GM18517 (cell line): ENCODE results near the gene PLEKHG4.

Experiments used
- ATAC-seq: cut with Tn5 transposase; IDR thresholded peaks from one replicate; pipeline ENCODE4 v1.9.1; 2021; ENCODE audit warnings: mild to moderate bottlenecking, moderate library complexity; ENCODE audit not compliant: unreplicated experiment

Gene PLEKHG4

DNA sequence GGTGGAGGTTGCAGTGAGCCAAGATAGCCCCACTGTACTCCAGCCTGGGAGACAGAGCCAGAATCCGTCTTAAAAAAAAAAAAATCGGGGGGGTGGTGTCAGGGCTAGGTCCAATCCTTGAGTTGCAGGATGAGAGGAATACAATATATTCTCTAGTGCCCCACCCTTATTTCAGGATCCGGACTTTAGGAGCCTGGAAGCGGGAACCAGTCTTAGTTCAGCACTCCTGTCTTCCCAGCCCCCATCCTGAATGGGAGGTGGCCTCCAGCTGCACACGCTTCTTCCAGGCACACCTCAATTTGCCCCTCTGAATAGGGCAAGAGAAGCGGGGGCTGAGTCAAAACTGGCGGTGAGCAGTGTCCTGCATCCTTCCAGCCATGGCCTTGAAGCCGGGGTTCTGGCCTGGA lies 33.7 kb upstream of the PLEKHG4 start:
- ATAC-seq: no peak

GRCh38 chr16:67246081-67246755 lies 33.1 kb upstream of the PLEKHG4 start:
- ATAC-seq: peak; percentile 22

DNA sequence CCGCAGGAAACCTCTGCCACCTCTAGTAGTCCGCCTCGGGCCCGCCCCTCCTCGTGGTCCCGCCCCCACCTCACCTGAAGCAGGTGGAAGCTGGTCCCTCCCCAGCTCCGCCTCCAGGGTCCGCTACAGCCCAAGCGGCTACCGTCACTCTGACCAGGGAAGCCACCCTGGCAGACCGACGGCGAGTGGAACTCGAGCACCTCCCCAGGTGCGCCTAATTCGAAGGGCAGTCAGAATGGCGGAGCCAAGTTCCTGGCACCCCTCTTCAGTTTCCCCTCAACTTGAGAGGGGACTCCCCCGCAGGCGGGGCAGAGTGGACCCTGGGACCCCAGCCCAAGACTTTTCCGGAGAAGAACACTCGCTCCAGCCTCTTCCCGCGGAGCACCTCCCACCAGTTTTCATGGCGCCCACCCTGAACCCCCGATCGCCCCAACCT lies 32.6 kb upstream of the PLEKHG4 start:
- peak; percentile 17 for ATAC-seq

DNA sequence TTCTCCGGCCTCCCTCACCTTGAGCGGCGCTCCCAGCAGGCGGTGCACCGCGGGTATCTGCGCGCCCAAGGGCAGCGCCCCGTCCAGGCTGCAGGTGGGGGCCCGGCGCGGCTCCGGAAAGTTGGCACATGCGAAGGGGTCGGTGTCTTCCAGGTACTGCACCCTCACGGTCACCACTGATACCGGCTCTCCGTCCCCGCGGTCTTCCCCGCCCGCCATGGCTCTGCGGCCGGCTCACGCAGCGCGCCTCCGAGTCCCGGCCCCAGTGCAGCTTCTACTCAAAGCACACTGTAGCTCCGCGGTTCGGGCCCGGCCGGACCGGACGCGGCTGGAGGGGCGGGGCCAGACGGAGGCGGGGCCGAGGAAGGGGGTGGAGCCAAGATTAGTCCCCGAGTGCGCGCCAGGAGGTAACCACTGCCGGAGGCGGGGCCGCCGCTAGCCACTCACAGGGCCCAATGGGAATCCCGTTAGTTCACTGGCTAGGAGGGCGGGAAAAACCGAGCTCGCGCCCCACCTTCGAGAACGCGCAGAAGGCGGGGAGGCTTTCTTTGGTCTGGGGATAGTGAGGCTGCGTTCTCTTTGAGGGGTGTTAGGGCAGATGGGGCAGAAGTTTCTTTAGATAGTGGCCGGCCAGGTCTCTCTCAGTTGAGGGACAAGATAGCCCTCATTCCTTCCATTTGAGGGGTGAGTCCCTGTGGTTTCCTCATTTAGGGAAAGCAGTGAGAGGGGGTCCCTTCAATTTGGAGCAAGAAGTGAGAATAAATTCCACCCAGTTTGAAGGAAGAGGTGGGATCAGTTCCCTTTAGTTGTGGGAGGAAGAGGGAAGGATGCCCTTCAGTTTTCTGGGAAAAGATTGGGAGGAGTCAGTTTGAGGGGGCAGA lies 31.9 kb upstream of the PLEKHG4 start, which contains the start of gene FHOD1:
Gene FHOD1, minus strand, starts transcription at position 290 of the 881 bp plus-strand sequence. Its CDS starts 71 bp downstream, at position 219.
- peak; percentile 48 for ATAC-seq

GRCh38 chr16:67248073-67248400 lies 31.3 kb upstream of the PLEKHG4 start:
- ATAC-seq: no peak

- ATAC-seq: no peak
Measured at GRCh38 chr16:67248401-67249177, 30.7 kb upstream of the PLEKHG4 start, which contains the start of gene SLC9A5. TSS of gene SLC9A5 (plus strand) at chr16:67248979. CDS start at chr16:67249015, 36 bp downstream.

DNA sequence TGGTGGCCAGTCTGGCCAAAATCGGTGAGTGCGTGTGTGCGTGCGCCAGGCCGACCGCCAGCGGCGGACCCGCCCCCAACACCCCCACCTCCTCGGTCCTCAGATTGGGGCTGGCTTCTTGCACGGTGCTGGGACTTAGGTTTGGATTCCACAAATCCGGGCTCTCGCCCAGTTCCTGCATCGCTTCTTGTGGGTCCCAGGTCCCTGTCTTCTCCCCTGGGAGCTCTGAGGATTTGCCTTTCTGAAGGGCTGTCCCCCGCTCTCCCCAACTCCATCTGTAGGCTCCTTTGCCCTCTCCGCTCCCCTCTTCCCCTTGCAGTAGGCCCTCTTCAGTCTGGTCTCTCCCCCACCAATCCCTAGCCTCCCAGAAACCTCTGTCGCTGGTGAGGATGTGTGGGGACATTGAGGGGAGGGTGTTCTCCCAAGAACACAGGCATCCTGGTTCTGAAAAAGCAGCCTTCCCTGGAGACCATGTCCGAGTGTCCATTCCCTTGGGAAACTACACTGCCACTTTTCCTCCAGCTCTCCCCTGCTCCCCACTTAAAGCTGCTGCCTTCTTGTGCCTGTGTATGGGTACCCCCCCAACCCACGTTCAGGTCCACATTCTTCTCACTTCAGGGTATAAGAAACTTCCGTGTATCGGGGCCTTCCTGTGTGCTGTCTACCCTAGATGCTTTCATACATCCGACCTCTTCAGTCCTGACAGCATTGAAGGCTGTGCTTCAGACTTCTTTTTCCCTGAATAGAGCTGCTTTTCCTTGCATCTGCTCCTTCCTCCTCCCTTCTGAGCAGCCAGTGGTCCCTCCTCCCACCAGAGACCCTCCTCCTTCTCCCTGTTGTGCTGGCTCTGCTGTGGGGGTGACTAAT lies 29.9 kb upstream of the PLEKHG4 start:
- no peak for ATAC-seq

- no peak for ATAC-seq
Measured at GRCh38 chr16:67250045-67250327, 29.3 kb upstream of the PLEKHG4 start.

DNA sequence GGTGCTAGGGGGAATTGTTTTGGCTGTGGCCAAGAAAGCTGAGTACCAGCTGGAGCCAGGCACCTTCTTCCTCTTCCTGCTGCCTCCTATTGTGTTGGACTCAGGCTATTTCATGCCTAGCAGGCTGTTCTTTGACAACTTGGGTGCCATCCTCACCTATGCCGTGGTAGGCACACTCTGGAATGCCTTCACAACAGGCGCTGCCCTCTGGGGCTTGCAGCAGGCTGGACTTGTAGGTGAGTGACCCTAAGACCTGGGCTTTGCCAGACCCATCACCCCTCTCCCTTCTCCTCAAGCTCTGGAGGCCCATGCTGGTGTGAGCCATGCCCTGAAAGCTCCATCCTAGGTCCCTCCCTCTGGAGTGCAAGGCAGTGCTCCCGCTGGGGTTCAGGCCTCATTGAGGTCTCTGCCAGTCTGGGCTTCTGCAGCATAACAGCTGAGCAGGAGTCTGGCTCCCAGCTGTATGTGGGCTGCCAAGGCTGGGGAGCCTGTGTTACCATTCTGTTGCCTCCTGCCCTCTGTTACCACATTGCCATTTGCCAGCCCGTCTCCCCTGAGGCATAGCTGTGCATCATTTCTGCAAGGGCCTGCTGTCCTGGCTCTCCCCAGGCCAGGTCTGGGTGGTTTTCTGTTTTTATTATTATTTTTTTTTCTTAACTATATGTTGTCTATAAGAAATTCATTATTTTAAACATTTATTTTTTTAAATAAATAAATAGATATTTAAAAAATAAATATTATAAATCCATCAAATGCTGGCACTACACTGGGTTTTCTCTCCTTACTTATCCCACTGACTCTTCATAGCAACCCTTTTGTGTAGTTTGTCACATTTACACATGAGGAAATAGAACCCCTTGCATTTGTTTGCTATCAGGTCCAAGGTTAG lies 26.5 kb upstream of the PLEKHG4 start:
- no peak for ATAC-seq

- no peak for ATAC-seq
Measured at GRCh38 chr16:67254801-67255552, 24.4 kb upstream of the PLEKHG4 start.

DNA sequence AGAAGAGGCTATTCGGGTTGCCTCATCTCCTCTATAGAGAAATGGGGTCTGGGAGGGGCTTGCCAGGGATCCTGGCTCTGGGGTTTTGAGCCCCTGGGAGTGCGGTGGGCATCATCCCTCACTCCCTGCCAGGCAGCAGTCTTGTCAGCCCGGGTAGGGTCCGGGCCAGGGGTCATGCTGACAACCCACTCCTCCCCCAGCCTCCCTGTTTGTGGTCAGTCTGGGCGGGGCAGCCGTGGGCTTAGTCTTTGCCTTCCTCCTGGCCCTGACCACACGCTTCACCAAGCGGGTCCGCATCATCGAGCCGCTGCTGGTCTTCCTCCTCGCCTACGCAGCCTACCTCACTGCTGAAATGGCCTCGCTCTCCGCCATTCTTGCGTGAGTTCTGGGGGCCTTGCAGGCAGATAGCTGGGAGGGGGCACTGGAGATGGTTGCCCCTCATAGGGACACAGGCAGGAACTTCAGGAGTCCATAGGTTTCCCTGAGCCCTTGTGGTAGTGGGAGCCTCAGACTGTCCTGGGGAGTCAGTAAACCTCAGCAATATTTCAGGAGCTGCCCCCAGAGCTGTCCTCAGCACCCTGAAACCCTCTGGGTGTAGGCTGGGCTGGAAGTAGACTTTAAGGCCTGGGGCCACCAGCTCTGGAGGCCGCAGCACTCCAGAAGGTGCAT lies 23.6 kb upstream of the PLEKHG4 start:
- no peak for ATAC-seq

DNA sequence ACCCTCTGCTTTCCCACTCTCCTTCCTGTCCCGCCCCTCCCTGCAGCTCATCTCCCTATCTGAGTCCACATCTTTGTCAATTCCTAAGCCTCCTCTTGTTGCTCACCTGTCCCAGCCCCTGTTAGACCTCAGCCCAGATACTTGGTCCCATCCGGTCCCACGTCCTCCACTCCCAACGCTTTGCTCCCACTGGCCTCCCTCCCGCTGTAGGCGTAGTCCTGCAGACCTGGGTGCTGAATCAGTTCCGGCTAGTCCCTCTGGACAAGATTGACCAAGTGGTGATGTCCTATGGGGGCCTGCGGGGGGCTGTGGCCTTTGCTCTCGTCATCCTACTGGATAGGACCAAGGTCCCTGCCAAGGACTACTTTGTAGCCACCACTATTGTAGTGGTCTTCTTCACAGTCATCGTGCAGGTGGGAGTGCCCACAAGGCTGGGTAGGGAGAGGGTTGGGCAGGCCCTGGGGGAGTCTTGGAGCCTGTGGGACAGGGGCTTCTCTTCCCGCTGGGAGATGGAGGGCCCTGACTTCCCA lies 22.6 kb upstream of the PLEKHG4 start:
- ATAC-seq: no peak

DNA sequence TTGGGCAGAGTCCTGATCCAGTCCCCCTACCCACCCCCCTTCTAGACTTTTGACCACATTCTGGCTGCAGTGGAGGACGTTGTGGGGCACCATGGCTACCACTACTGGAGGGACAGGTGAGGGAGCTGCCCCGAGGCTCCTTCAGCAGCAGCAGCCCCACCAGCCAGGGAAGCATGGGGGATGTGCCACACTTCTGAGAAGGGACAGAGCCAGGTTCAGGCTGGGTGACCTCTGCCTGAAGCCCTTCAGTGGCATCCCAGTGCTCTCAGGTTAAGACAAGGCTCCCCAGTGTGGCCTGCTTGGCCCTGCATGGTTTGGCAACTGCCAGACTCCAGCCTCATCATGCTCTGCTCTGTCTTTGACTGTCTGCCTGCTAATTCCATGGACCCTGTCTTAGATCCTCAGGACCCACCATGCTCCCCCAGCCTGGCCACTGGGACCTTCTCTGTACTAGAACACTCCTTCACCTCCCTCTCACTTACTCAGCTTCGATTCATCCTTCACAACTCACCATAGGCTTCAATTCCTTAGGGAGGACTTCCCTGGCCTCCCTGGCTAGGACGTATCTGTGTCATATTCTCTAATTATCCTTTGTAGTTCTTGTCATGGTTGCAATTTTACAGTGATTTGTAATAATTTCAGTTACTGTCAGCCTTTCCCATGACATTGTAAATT lies 21.7 kb upstream of the PLEKHG4 start:
- no peak for ATAC-seq

DNA sequence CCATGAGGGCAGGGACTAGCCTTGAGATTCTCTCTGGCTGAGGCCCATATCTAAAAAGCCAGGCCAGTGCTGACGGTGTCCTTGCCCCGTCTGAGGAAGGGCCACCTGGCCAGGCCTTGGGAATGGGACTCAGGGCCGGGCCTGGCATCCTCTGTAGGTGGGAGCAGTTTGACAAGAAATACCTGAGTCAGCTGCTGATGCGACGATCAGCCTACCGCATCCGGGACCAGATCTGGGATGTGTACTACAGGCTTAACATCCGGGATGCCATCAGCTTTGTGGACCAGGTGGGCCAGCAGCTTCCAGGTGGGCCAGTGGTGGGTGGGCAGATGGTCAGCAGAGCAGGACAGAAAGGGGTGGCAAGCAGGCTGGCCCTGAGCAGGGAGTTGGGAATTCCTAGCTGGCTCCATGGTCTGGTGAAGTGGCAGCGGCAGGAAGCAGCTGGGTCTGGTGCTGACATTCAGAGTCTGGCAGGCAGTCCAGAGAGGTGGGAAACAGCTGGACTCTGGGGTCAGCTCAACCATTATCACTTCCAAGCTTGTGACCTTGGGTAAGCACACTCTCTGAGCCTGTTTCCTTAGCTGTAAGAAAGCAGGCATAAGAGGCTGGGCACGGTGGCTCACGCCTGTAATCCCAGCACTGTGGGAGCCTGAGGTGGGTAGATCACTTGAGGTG lies 21.0 kb upstream of the PLEKHG4 start:
- ATAC-seq: no peak

GRCh38 chr16:67259705-67260104 lies 19.6 kb upstream of the PLEKHG4 start:
- no peak for ATAC-seq

DNA sequence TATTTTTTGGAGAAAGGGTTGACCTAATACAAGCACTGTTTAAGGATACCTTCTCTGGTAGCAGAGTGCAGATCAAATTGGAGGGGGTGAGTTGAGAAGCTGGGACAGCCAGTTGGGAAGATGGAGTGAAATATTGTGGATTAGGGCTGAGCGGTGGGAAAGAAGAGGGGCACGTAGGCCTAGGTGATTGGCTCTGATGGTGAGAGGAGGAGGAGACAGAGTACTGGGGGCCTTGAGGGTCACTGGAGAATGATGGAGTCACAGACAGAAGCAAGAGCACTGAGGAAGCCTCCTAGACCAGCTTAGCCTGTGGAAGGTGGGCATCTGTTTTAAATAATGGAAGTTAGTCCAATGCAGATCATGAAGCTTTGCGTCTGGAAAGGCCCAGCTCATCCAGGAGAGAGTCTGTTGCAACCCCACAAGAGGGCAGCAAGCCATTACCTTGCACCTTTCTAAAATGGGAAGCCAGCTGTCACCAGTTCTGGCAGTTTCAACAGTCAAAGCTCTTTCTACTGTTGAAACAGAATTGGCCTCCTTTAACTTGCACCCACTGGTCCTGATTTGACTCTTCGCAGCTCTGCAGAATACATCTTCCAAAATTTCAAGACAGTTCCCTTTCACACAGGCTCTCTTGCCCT lies 18.8 kb upstream of the PLEKHG4 start:
- no peak for ATAC-seq
